ENCODE results near the gene SLC30A3.

Gene SLC30A3

DNA sequence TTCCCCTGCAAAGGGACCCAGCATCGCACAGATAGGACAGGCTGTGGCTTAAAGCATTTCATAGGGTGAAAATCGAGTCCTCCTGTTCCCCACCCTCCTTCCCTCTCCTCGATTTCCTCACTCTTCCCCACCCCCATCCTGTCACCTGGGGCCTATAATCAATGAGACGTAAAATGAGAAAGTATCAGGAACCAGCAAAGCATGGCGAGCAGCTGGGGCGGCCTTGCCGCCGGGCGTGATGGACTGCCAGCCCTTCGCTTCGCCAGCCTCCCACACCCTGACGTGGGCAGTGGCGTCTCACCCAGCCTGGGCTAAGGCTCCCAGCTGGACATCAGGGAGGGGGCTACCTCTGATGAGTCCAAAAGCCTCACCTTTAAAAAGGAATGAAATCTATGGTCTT lies 11.1 kb downstream of the SLC30A3 start:
- Histone ChIP-seq H2BK120ac (ENCODE audit: low read depth, low read length) (no peak overlapping the region), H3K4me2 (ENCODE audit: low read length) (no peak overlapping the region), H3K27me3 (ENCODE audit: insufficient read depth, low read length, poor library complexity) (no peaks in the 10 kb centered on the region), H3K79me2 (ENCODE audit: control insufficient read depth, insufficient read depth, low read length) (no peaks in the 10 kb centered on the region), H3K27ac (ENCODE audit: low read depth, low read length) (no peak overlapping the region), H4K8ac (ENCODE audit: low read depth, low read length) (no peak overlapping the region), H3K4me3 (ENCODE audit: low read length) (no peak overlapping the region), H3K18ac (ENCODE audit: low read length) (no peak overlapping the region), H3K23ac (ENCODE audit: low read length) (no peak overlapping the region), H3K36me3 (ENCODE audit: control insufficient read depth, insufficient read depth, low read length) (no peaks in the 10 kb centered on the region), H2BK5ac (ENCODE audit: low read length) (no peak overlapping the region), H2AK5ac (ENCODE audit: low read length) (no peak overlapping the region), H3K9ac (ENCODE audit: low read length) (no peak overlapping the region), H3K79me1 (ENCODE audit: low read length) (no peaks in the 10 kb centered on the region), H3K4me1 (ENCODE audit: control insufficient read depth, low read depth, low read length) (peaks cover 3% of the 10 kb centered on the region), H2BK15ac (replicated peaks; ENCODE audit: low read depth) (no peak overlapping the region), H3K56ac (ENCODE audit: low read length) (no peak overlapping the region), H4K5ac (ENCODE audit: low read length) (no peak overlapping the region), H3K4ac (ENCODE audit: low read depth, low read length) (no peak overlapping the region)
- WGBS (ENCODE audit: extremely low coverage, insufficient coverage, low lambda C conversion rate), result no CpG with 5 or more reads among the region's 13 CpGs
- DNase-seq, result no peak

- Histone ChIP-seq H3K4me2 (ENCODE audit: low read length) (peak overlapping the region; percentile 4), H2BK120ac (ENCODE audit: low read depth, low read length) (no peak overlapping the region), H2BK5ac (ENCODE audit: low read length) (no peak overlapping the region), H3K27ac (ENCODE audit: low read depth, low read length) (no peak overlapping the region), H3K36me3 (ENCODE audit: control insufficient read depth, insufficient read depth, low read length) (no peaks in the 10 kb centered on the region), H3K79me1 (ENCODE audit: low read length) (no peaks in the 10 kb centered on the region), H3K56ac (ENCODE audit: low read length) (peak overlapping the region; percentile 81), H3K4ac (ENCODE audit: low read depth, low read length) (no peak overlapping the region), H2BK15ac (replicated peaks; ENCODE audit: low read depth) (no peak overlapping the region), H3K4me1 (ENCODE audit: control insufficient read depth, low read depth, low read length) (peaks cover 3% of the 10 kb centered on the region), H2AK5ac (ENCODE audit: low read length) (no peak overlapping the region), H3K4me3 (ENCODE audit: low read length) (no peak overlapping the region), H3K23ac (ENCODE audit: low read length) (no peak overlapping the region), H4K5ac (ENCODE audit: low read length) (no peak overlapping the region), H4K8ac (ENCODE audit: low read depth, low read length) (no peak overlapping the region), H3K27me3 (ENCODE audit: insufficient read depth, low read length, poor library complexity) (no peaks in the 10 kb centered on the region), H3K18ac (ENCODE audit: low read length) (no peak overlapping the region), H3K9ac (ENCODE audit: low read length) (peak overlapping the region; percentile 50), H3K79me2 (ENCODE audit: control insufficient read depth, insufficient read depth, low read length) (no peaks in the 10 kb centered on the region)
- no CpG with 5 or more reads among the region's 13 CpGs for WGBS (ENCODE audit: extremely low coverage, insufficient coverage, low lambda C conversion rate)
- no peak for DNase-seq
Measured at GRCh38 chr2:27250652-27251379, 12.0 kb downstream of the SLC30A3 start.

DNA sequence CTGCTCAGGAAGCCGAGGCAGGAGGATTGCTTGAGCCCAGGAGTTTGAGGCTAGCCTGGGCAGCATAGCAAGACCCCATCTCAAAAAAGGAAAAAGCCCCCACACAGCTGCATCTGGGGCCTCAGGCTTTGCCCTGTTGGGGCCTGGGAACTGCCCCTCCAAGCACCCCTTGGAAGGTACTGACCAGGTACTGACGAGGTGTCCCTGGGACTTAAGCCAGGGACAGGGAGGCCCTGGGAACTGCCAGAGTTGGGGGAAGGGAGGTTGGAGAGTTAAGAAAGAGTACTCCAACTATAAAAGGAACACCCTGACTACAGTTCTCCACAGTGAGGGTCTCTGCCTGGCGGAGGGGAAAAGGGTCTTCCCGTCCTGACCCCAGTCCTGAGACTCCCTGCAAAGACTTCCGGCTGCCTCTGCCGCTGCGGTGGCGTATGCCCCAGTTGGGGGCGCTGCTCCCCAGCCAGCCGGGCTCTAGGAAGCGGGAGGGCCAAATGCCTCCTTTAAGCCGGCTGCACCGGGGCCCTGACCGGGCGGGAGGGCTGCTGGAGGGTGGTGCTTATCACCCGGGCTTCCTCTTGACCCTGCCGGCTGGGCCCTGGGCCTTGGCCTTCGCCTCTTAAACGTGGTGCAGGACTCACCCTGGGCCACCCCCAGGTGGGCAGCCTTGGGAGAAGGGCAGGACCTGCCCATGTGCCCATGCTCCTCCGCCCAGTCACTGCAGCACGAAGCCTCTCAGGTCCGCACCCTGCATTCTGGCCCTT lies 12.8 kb downstream of the SLC30A3 start:
- Histone ChIP-seq H2AK5ac (ENCODE audit: low read length) (no peak overlapping the region), H3K18ac (ENCODE audit: low read length) (no peak overlapping the region), H3K4me1 (ENCODE audit: control insufficient read depth, low read depth, low read length) (peaks cover 3% of the 10 kb centered on the region), H3K79me2 (ENCODE audit: control insufficient read depth, insufficient read depth, low read length) (no peaks in the 10 kb centered on the region), H3K36me3 (ENCODE audit: control insufficient read depth, insufficient read depth, low read length) (peaks cover 1% of the 10 kb centered on the region), H3K4me3 (ENCODE audit: low read length) (no peak overlapping the region), H3K79me1 (ENCODE audit: low read length) (no peaks in the 10 kb centered on the region), H3K27me3 (ENCODE audit: insufficient read depth, low read length, poor library complexity) (no peaks in the 10 kb centered on the region), H2BK15ac (replicated peaks; ENCODE audit: low read depth) (no peak overlapping the region), H2BK120ac (ENCODE audit: low read depth, low read length) (no peak overlapping the region), H3K9ac (ENCODE audit: low read length) (peak overlapping the region; percentile 50), H3K23ac (ENCODE audit: low read length) (no peak overlapping the region), H3K56ac (ENCODE audit: low read length) (peak overlapping the region; percentile 81), H2BK5ac (ENCODE audit: low read length) (no peak overlapping the region), H4K5ac (ENCODE audit: low read length) (no peak overlapping the region), H4K8ac (ENCODE audit: low read depth, low read length) (no peak overlapping the region), H3K4me2 (ENCODE audit: low read length) (peak overlapping the region; percentile 4), H3K4ac (ENCODE audit: low read depth, low read length) (peak overlapping the region; percentile 28), H3K27ac (ENCODE audit: low read depth, low read length) (no peak overlapping the region)
- WGBS (ENCODE audit: extremely low coverage, insufficient coverage, low lambda C conversion rate), result no CpG with 5 or more reads among the region's 22 CpGs
- peak; percentile 86 for DNase-seq

- Histone ChIP-seq H4K8ac (ENCODE audit: low read depth, low read length) (no peak overlapping the region), H3K56ac (ENCODE audit: low read length) (no peak overlapping the region), H3K18ac (ENCODE audit: low read length) (no peak overlapping the region), H4K5ac (ENCODE audit: low read length) (no peak overlapping the region), H2BK15ac (replicated peaks; ENCODE audit: low read depth) (no peak overlapping the region), H3K4me2 (ENCODE audit: low read length) (no peak overlapping the region), H3K4me1 (ENCODE audit: control insufficient read depth, low read depth, low read length) (peaks cover 3% of the 10 kb centered on the region), H3K27ac (ENCODE audit: low read depth, low read length) (no peak overlapping the region), H2AK5ac (ENCODE audit: low read length) (no peak overlapping the region), H3K27me3 (ENCODE audit: insufficient read depth, low read length, poor library complexity) (no peaks in the 10 kb centered on the region), H3K79me2 (ENCODE audit: control insufficient read depth, insufficient read depth, low read length) (no peaks in the 10 kb centered on the region), H2BK120ac (ENCODE audit: low read depth, low read length) (no peak overlapping the region), H3K36me3 (ENCODE audit: control insufficient read depth, insufficient read depth, low read length) (peaks cover 3% of the 10 kb centered on the region), H3K23ac (ENCODE audit: low read length) (no peak overlapping the region), H3K79me1 (ENCODE audit: low read length) (no peaks in the 10 kb centered on the region), H3K4me3 (ENCODE audit: low read length) (no peak overlapping the region), H3K4ac (ENCODE audit: low read depth, low read length) (no peak overlapping the region), H2BK5ac (ENCODE audit: low read length) (no peak overlapping the region), H3K9ac (ENCODE audit: low read length) (no peak overlapping the region)
- DNase-seq, result no peak
- no CpG with 5 or more reads among the region's 12 CpGs for WGBS (ENCODE audit: extremely low coverage, insufficient coverage, low lambda C conversion rate)
Measured at GRCh38 chr2:27249159-27249890, 13.5 kb downstream of the SLC30A3 start.

DNA sequence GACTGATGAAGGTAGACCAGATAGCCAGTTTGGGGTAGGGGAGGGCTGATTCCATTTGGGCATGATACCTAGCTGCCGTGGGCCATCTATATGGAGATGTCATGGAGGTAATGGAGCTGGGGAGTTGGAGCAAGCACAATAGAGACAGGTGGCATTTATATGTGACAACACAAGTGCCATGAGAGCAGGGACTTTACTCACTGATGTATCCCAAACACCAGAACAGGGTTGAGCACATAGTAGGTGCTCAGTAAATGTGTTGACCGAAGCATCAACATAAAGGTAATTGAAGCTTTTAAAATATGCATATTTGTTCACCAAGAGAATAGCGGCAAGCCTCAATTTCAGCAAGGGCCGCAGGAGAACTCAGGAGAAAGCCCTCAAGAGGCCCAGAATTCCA lies 15.0 kb downstream of the SLC30A3 start:
- H3K4me1 ChIP-seq (ENCODE audit: control insufficient read depth, low read depth, low read length), result peaks cover 3% of the 10 kb centered on the region
- H3K27ac ChIP-seq (ENCODE audit: low read depth, low read length), result no peak overlapping the region
- H3K4ac ChIP-seq (ENCODE audit: low read depth, low read length), result no peak overlapping the region
- H2BK5ac ChIP-seq (ENCODE audit: low read length), result no peak overlapping the region
- peaks cover 10% of the 10 kb centered on the region for H3K36me3 ChIP-seq (ENCODE audit: control insufficient read depth, insufficient read depth, low read length)
- no peak overlapping the region for H2BK120ac ChIP-seq (ENCODE audit: low read depth, low read length)
- H2AK5ac ChIP-seq (ENCODE audit: low read length), result no peak overlapping the region
- H4K8ac ChIP-seq (ENCODE audit: low read depth, low read length), result no peak overlapping the region
- no peak overlapping the region for H3K4me3 ChIP-seq (ENCODE audit: low read length)
- WGBS (ENCODE audit: extremely low coverage, insufficient coverage, low lambda C conversion rate), result no CpG with 5 or more reads among the region's 4 CpGs
- no peak for DNase-seq
- H3K23ac ChIP-seq (ENCODE audit: low read length), result no peak overlapping the region
- no peak overlapping the region for H3K4me2 ChIP-seq (ENCODE audit: low read length)
- no peak overlapping the region for H3K56ac ChIP-seq (ENCODE audit: low read length)
- no peak overlapping the region for H4K5ac ChIP-seq (ENCODE audit: low read length)
- H3K27me3 ChIP-seq (ENCODE audit: insufficient read depth, low read length, poor library complexity), result no peaks in the 10 kb centered on the region
- no peak overlapping the region for H2BK15ac ChIP-seq (replicated peaks; ENCODE audit: low read depth)
- no peaks in the 10 kb centered on the region for H3K79me2 ChIP-seq (ENCODE audit: control insufficient read depth, insufficient read depth, low read length)
- H3K9ac ChIP-seq (ENCODE audit: low read length), result no peak overlapping the region
- H3K79me1 ChIP-seq (ENCODE audit: low read length), result no peaks in the 10 kb centered on the region
- H3K18ac ChIP-seq (ENCODE audit: low read length), result no peak overlapping the region

Measured in mesendoderm (in vitro differentiated cells).